ENCODE results near the gene PLAC8. TPM values are rescaled to one million over a fixed set of nuclear protein-coding genes. Genes with fewer than 3 reads are reported as not detected.

The PLAC8 gene, protein sequence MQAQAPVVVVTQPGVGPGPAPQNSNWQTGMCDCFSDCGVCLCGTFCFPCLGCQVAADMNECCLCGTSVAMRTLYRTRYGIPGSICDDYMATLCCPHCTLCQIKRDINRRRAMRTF
- total RNA-seq (2022; extraction: Qiagen RNA extraction), result 0.55 to 1.1 TPM (median 0.89 TPM) in 5 replicates

GRCh38 chr4:83114576-83114975, at the start of gene PLAC8:
TSS of gene PLAC8 (minus strand) at chr4:83114729. CDS start at chr4:83107921, 6,808 bp downstream.

Other genes starting within 250 kb of the PLAC8 start
- gene SEC31A, start 223.6 kb downstream of the PLAC8 start, total RNA-seq (2022; extraction: Qiagen RNA extraction), result 78.3 to 87.2 TPM (median 81.0 TPM) in 5 replicates
- 1.2 to 2.4 TPM (median 2.0 TPM) in 5 replicates for gene THAP9, start 214.0 kb downstream of the PLAC8 start, total RNA-seq (2022; extraction: Qiagen RNA extraction)
- 5.7 to 7.8 TPM (median 6.6 TPM) in 5 replicates for gene LIN54, start 103.9 kb downstream of the PLAC8 start, total RNA-seq (2022; extraction: Qiagen RNA extraction)
- 23.8 to 36.5 TPM (median 24.8 TPM) in 5 replicates for gene COPS4, start 79.5 kb downstream of the PLAC8 start, total RNA-seq (2022; extraction: Qiagen RNA extraction)
- gene COQ2, start 170.1 kb upstream of the PLAC8 start, total RNA-seq (2022; extraction: Qiagen RNA extraction), result 17.2 to 20.3 TPM (median 19.6 TPM) in 5 replicates
- gene HPSE, start 220.1 kb upstream of the PLAC8 start, total RNA-seq (2022; extraction: Qiagen RNA extraction), result 1.1 to 1.6 TPM (median 1.2 TPM) in 5 replicates